NT2/D1 (cell line): ENCODE measurements around the gene CFAP65.

ENCODE experiments used
- DNase-seq: peaks from one replicate; pipeline ENCODE4 v3.0.0-alpha.2; 2011; ENCODE audit warnings: low read depth, low spot score
- H3K27me3 ChIP-seq: 2 replicates; pipeline ENCODE4 v1.6.0; 2011; ENCODE audit warnings: mild to moderate bottlenecking; ENCODE audit not compliant: insufficient read length, insufficient read depth
- H3K36me3 ChIP-seq: 2 replicates; pipeline ENCODE4 v1.6.1; 2011; ENCODE audit warnings: mild to moderate bottlenecking, low read length, mixed read lengths; ENCODE audit not compliant: insufficient read depth, insufficient read length
- H3K4me1 ChIP-seq: 2 replicates; pipeline ENCODE4 v1.5.1; 2011; ENCODE audit not compliant: insufficient read depth, insufficient read length
- H3K4me3 ChIP-seq: 2 replicates; pipeline ENCODE4 v1.5.1; 2011; ENCODE audit warnings: low read depth; ENCODE audit not compliant: insufficient read length
- H3K9ac ChIP-seq: 2 replicates; pipeline ENCODE4 v1.6.0; 2011; ENCODE audit warnings: low read depth; ENCODE audit not compliant: insufficient read length
- H3K9me3 ChIP-seq: 2 replicates; pipeline ENCODE4 v1.5.1; 2011; ENCODE audit warnings: mild to moderate bottlenecking, low read length; ENCODE audit not compliant: insufficient read depth
- SUZ12 ChIP-seq: IDR thresholded peaks from 2 replicates; pipeline ENCODE4 v1.6.1; 2011; ENCODE audit not compliant: insufficient read length, insufficient read depth; ENCODE audit errors: extremely low read depth
- YY1 ChIP-seq: IDR thresholded peaks from 2 replicates; pipeline ENCODE4 v1.6.1; 2011; ENCODE audit not compliant: insufficient read length, insufficient read depth
- ZNF274 ChIP-seq: IDR thresholded peaks from 2 replicates; pipeline ENCODE4 v1.6.1; 2011; ENCODE audit warnings: mild to moderate bottlenecking, low read depth, low read length

CFAP65 gene

GRCh38 chr2:219054956-219055903, 13.9 kb upstream of the CFAP65 start:
- Histone ChIP-seq H3K9ac (no peak overlapping the region), H3K27me3 (peaks cover 75% of the 10 kb centered on the region)

GRCh38 chr2:219049282-219049681, 8.0 kb upstream of the CFAP65 start:
- Histone ChIP-seq H3K36me3 (no peaks in the 10 kb centered on the region), H3K9ac (no peak overlapping the region), H3K27me3 (peaks cover 63% of the 10 kb centered on the region), H3K4me1 (no peaks in the 10 kb centered on the region), H3K4me3 (no peak overlapping the region), H3K9me3 (no peaks in the 10 kb centered on the region)
- TF ChIP-seq YY1: no peak
- TF ChIP-seq SUZ12: no peak
- no peak for TF ChIP-seq ZNF274
- no peak for DNase-seq

More at GRCh38 chr2:219054956-219055903, 13.9 kb upstream of the CFAP65 start:
- DNase-seq: no peak
- Histone ChIP-seq H3K36me3 (no peaks in the 10 kb centered on the region), H3K4me3 (no peak overlapping the region), H3K9me3 (peaks cover 9% of the 10 kb centered on the region; the same call in 1 of the 2 replicates), H3K4me1 (peaks cover 4% of the 10 kb centered on the region)
- TF ChIP-seq ZNF274: no peak
- TF ChIP-seq YY1: no peak
- TF ChIP-seq SUZ12: no peak

GRCh38 chr2:219045937-219046550, 4.7 kb upstream of the CFAP65 start:
- peak; percentile 46 for DNase-seq
- no peaks in the 10 kb centered on the region for H3K36me3 ChIP-seq
- TF ChIP-seq ZNF274: no peak
- H3K4me3 ChIP-seq: no peak overlapping the region
- H3K9ac ChIP-seq: no peak overlapping the region
- no peaks in the 10 kb centered on the region for H3K4me1 ChIP-seq
- H3K27me3 ChIP-seq: peaks cover 69% of the 10 kb centered on the region
- no peaks in the 10 kb centered on the region for H3K9me3 ChIP-seq

GRCh38 chr2:219042750-219043149, 1.4 kb upstream of the CFAP65 start:
- H3K27me3 ChIP-seq: peaks cover 45% of the 10 kb centered on the region
- DNase-seq: no peak
- H3K4me1 ChIP-seq: no peaks in the 10 kb centered on the region
- no peak for TF ChIP-seq YY1
- TF ChIP-seq ZNF274: no peak
- no peak for TF ChIP-seq SUZ12
- no peaks in the 10 kb centered on the region for H3K36me3 ChIP-seq
- no peak overlapping the region for H3K9ac ChIP-seq
- no peak overlapping the region for H3K4me3 ChIP-seq
- H3K9me3 ChIP-seq: no peaks in the 10 kb centered on the region

- TF ChIP-seq SUZ12: no peak
- H3K4me1 ChIP-seq: no peaks in the 10 kb centered on the region
- no peaks in the 10 kb centered on the region for H3K36me3 ChIP-seq
- H3K27me3 ChIP-seq: peaks cover 39% of the 10 kb centered on the region
- H3K9me3 ChIP-seq: no peaks in the 10 kb centered on the region
- H3K9ac ChIP-seq: no peak overlapping the region
- H3K4me3 ChIP-seq: no peak overlapping the region
- no peak for DNase-seq
These were observed 841 bp upstream of the CFAP65 start for GRCh38 chr2:219042157-219042556.

GRCh38 chr2:219038600-219038999, 2.7 kb downstream of the CFAP65 start:
- Histone ChIP-seq H3K36me3 (no peaks in the 10 kb centered on the region), H3K9me3 (no peaks in the 10 kb centered on the region), H3K9ac (no peak overlapping the region), H3K4me1 (no peaks in the 10 kb centered on the region), H3K4me3 (no peak overlapping the region), H3K27me3 (peaks cover 42% of the 10 kb centered on the region)
- TF ChIP-seq YY1: no peak
- no peak for TF ChIP-seq ZNF274
- no peak for DNase-seq

- no peak for DNase-seq
- TF ChIP-seq ZNF274: no peak
- no peak for TF ChIP-seq YY1
- TF ChIP-seq SUZ12: no peak
- Histone ChIP-seq H3K27me3 (peaks cover 38% of the 10 kb centered on the region), H3K4me3 (no peak overlapping the region), H3K9ac (no peak overlapping the region), H3K4me1 (no peaks in the 10 kb centered on the region), H3K36me3 (no peaks in the 10 kb centered on the region), H3K9me3 (no peaks in the 10 kb centered on the region)
These were observed 3.4 kb downstream of the CFAP65 start for GRCh38 chr2:219037783-219038499.
